Epithelial cell of esophagus (primary cell): Measurements from ENCODE around the gene MCM8.
A peak's percentile ranks its signal among the peaks of the same experiment; 100 is the strongest.

Experiments
- DNase-seq: peaks from one replicate; pipeline ENCODE4 v3.0.0; 2010; ENCODE audit warnings: low read depth
- H3K4me3 ChIP-seq: 2 replicates; pipeline ENCODE4 v1.5.1; 2011; ENCODE audit warnings: mild to moderate bottlenecking, low read length, control low read depth
- CTCF ChIP-seq: IDR thresholded peaks from 2 replicates; pipeline ENCODE4 v1.5.1; 2011; ENCODE audit warnings: low read depth, mild to moderate bottlenecking, low read length, control low read depth, inconsistent platforms; ENCODE audit not compliant: insufficient read depth; ENCODE audit errors: missing control alignments

The MCM8 gene

GRCh38 chr20:6044115-6044514 is 93.7 kb downstream of the MCM8 start:
- DNase-seq = peak; percentile 16
- no peak overlapping the region for H3K4me3 ChIP-seq
- no peak for TF ChIP-seq CTCF

GRCh38 chr20:6045566-6045965 is 95.1 kb downstream of the MCM8 start:
- peak; percentile 16 for DNase-seq

GRCh38 chr20:6046432-6046831 is 96.0 kb downstream of the MCM8 start:
- TF ChIP-seq CTCF = no peak
- H3K4me3 ChIP-seq = no peak overlapping the region
- no peak for DNase-seq

More at GRCh38 chr20:6045566-6045965, 95.1 kb downstream of the MCM8 start:
- no peak for TF ChIP-seq CTCF
- no peak overlapping the region for H3K4me3 ChIP-seq

- no peak overlapping the region for H3K4me3 ChIP-seq
- no peak for DNase-seq
- no peak for TF ChIP-seq CTCF
These were observed 97.9 kb downstream of the MCM8 start for GRCh38 chr20:6048391-6048790.
